ENCODE measurements around the gene ATP11A. TPM values are rescaled to one million over a fixed set of nuclear protein-coding genes. Genes with fewer than 3 reads are reported as not detected.

Gene ATP11A
- total and polyA plus RNA-seq, 10 of the 15 experiments (the other 5 are each of a cell fraction or from before 2014, with no cell fraction given) = 1.4 to 69.6 (median 14.4) TPM

- TF ChIP-seq MTA2 (IDR thresholded peaks at IDR 0.05; ENCODE audit: low read depth) (no peak), MTA3 (IDR thresholded peaks at IDR 0.05; ENCODE audit: borderline replicate concordance, low read length) (no peak), SMC3 (IDR thresholded peaks at IDR 0.05; ENCODE audit: borderline replicate concordance, low read length) (no peak), CHD2 (IDR thresholded peaks at IDR 0.05; ENCODE audit: borderline replicate concordance, low read depth, low read length) (no peak), MYC (IDR thresholded peaks at IDR 0.05; ENCODE audit: insufficient read depth, insufficient read length, insufficient replicate concordance, low read length, severe bottlenecking) (no peak), IRF5 (IDR thresholded peaks at IDR 0.05; ENCODE audit: borderline replicate concordance) (no peak), CEBPZ (IDR thresholded peaks at IDR 0.05; ENCODE audit: low read depth, low read length) (no peak), CBFB (IDR thresholded peaks at IDR 0.05; ENCODE audit: low read depth) (no peak), NFIC (IDR thresholded peaks at IDR 0.05; ENCODE audit: low read depth, low read length) (no peak), BMI1 (IDR thresholded peaks at IDR 0.05; ENCODE audit: borderline replicate concordance) (no peak), NR2C1 (IDR thresholded peaks at IDR 0.05) (no peak)
These were observed 93.5 kb downstream of the ATP11A start (continued) for GRCh38 chr13:112783135-112783977.

All from GM12878 (cell line).